ENCODE data around the gene UNC79.

- TF ChIP-seq, protein P1, sequence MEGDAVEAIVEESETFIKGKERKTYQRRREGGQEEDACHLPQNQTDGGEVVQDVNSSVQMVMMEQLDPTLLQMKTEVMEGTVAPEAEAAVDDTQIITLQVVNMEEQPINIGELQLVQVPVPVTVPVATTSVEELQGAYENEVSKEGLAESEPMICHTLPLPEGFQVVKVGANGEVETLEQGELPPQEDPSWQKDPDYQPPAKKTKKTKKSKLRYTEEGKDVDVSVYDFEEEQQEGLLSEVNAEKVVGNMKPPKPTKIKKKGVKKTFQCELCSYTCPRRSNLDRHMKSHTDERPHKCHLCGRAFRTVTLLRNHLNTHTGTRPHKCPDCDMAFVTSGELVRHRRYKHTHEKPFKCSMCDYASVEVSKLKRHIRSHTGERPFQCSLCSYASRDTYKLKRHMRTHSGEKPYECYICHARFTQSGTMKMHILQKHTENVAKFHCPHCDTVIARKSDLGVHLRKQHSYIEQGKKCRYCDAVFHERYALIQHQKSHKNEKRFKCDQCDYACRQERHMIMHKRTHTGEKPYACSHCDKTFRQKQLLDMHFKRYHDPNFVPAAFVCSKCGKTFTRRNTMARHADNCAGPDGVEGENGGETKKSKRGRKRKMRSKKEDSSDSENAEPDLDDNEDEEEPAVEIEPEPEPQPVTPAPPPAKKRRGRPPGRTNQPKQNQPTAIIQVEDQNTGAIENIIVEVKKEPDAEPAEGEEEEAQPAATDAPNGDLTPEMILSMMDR (conservative IDR thresholded peaks at IDR 0.05; ENCODE audit: low read depth, low read length) = no peak
- TF ChIP-seq EZH2 (IDR thresholded peaks at IDR 0.05; ENCODE audit: low read length, unreplicated experiment) (no peak), EZH2phosphoT487 (IDR thresholded peaks at IDR 0.05; ENCODE audit: borderline replicate concordance, low read length) (no peak)
These were observed 255.5 kb downstream of the UNC79 start for GRCh38 chr14:93686268-93686667.

All from PC-3 (cell line).